OCI-M2 (cell line): Measurements from ENCODE around the gene RNASE8.

Experiments
- DNase-seq: peaks from one replicate; lab custom pipeline; 2025; ENCODE audit not compliant: unreplicated experiment; lab: John Stamatoyannopoulos, UW

The RNASE8 gene

GRCh38 chr14:21050597-21050996 lies 7.0 kb upstream of the RNASE8 start:
- DNase-seq: no peak

GRCh38 chr14:21053184-21054122 lies 4.2 kb upstream of the RNASE8 start:
- no peak for DNase-seq

GRCh38 chr14:21054123-21054767 lies 3.4 kb upstream of the RNASE8 start:
- DNase-seq: no peak

- DNase-seq: no peak
Measured at GRCh38 chr14:21054768-21055145, 2.9 kb upstream of the RNASE8 start.

GRCh38 chr14:21055432-21056117 lies 2.0 kb upstream of the RNASE8 start:
- DNase-seq: no peak

GRCh38 chr14:21056520-21057163 lies 980 bp upstream of the RNASE8 start:
- DNase-seq: no peak

GRCh38 chr14:21058903-21059302 lies 1.3 kb downstream of the RNASE8 start:
- no peak for DNase-seq

- DNase-seq: no peak
Measured at GRCh38 chr14:21059842-21060613, 2.4 kb downstream of the RNASE8 start.

- no peak for DNase-seq
Measured at GRCh38 chr14:21060614-21061346, 3.2 kb downstream of the RNASE8 start.

- no peak for DNase-seq
Measured at GRCh38 chr14:21061347-21061668, 3.7 kb downstream of the RNASE8 start.

GRCh38 chr14:21063479-21063878 lies 5.9 kb downstream of the RNASE8 start:
- no peak for DNase-seq

- no peak for DNase-seq
Measured at GRCh38 chr14:21066882-21067502, 9.4 kb downstream of the RNASE8 start.

GRCh38 chr14:21068521-21069387 lies 11.1 kb downstream of the RNASE8 start:
- DNase-seq: no peak

- DNase-seq: no peak
Measured at GRCh38 chr14:21069388-21070082, 11.9 kb downstream of the RNASE8 start.

GRCh38 chr14:21070083-21070609 lies 12.5 kb downstream of the RNASE8 start, which contains the start of gene ARHGEF40:
Gene ARHGEF40 (plus strand): TSS chr14:21070304. CDS start chr14:21070397, 93 bp downstream.
- DNase-seq: no peak

- no peak for DNase-seq
Measured at GRCh38 chr14:21070610-21071224, 13.1 kb downstream of the RNASE8 start.
